Fibroblast of skin of abdomen (primary cell): ENCODE measurements around the gene DRD3.

Source experiments
- DNase-seq: peaks from one replicate; pipeline ENCODE4 v3.0.0-alpha.2; 2013

DRD3 gene

GRCh38 chr3:114119776-114120175 is 59.1 kb downstream of the DRD3 start:
- peak; percentile 23 for DNase-seq

DNA sequence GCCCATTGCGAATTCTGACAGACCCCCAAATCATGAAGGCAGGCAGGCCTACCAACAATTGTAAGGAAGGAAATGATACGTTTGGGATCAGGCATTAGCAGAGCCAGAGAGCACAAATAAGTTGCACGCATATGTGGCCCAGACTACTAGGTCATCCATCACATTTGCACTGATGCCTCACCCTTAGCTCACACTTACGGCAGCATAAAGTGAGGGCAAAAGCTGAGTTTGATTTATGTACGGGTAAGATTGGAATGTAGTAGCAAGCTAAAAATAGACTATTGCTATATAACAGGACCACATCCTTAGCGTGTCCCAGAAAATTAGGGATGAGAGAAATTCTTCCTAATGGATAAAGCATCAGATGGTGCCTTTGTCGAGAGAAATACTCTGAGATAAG is 63.7 kb downstream of the DRD3 start:
- peak; percentile 84 for DNase-seq

DNA sequence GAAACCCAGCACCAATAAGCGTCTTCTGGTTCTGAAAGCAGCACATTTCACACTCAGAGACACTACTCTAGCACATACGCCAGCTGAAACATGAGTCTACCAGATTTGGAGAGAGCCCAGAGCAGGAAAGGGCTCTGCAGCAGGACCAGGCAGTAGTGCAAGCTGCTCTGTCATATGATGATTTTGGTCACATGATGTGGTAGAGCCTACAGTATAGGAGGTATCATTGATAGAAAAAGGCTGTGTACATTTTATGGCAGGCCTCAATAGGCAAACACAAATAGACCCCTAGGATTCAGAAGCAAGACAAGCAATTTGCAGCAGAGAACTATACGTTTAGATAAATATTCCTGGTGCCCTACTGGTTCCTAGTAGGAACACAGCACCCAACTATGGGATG is 64.1 kb downstream of the DRD3 start:
- peak; percentile 20 for DNase-seq

DNA sequence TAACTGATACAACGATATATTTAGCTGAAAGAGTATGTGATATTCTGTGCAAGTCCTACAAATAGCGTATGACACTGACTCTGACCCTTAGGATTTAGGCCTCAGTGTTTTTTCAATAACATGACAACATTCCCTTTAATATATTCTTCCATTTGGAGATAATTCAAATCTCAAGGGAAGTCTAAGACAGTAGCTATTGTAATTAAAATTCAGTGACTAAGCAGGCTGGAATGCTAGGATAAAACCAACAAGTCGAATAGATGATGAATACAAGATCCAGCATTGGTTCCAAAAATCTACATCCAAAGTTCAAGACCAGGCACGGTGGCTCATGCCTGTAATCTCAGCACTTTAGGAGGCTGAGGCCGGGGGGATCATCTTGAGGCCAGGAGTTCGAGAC is 66.2 kb downstream of the DRD3 start:
- DNase-seq, result peak; percentile 70

DNA sequence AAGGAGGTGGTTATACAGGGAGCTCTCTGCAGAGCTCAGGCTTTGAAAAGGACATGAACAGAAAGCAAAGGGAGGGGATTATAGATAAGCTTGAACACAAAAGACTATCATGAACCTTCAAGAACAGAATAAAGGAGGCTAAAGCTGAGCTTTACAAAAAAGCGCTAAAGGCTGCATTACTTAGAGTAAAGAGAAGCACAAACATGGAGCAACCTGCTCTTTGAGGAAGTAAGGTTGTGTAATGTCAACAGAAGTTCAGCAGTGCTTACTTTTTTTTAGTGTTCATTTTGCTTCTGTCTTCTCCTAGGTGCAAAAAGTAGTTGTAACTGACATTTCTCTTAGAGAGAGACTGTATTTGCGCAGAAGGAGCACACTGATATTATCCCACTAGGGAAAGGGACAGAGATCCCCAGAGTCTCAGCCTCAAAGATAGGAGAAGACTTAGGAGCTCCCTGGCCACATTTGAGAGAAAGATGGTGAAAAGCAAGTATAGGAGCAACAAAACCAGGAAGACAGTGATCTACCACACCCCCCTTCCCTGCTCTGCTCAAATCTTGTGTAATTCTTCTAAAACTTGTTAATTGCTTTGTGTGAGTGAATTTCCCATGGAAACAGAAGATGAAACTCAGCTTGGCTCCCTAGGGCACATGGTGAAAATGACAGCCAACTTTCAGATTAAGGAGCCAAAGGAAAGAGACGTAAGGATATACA is 67.6 kb downstream of the DRD3 start:
- no peak for DNase-seq

GRCh38 chr3:114110439-114110838 is 68.4 kb downstream of the DRD3 start:
- DNase-seq, result no peak

- no peak for DNase-seq
Observed at GRCh38 chr3:114108137-114108536, 70.7 kb downstream of the DRD3 start.

GRCh38 chr3:114104414-114104813 is 74.4 kb downstream of the DRD3 start:
- DNase-seq, result no peak

DNA sequence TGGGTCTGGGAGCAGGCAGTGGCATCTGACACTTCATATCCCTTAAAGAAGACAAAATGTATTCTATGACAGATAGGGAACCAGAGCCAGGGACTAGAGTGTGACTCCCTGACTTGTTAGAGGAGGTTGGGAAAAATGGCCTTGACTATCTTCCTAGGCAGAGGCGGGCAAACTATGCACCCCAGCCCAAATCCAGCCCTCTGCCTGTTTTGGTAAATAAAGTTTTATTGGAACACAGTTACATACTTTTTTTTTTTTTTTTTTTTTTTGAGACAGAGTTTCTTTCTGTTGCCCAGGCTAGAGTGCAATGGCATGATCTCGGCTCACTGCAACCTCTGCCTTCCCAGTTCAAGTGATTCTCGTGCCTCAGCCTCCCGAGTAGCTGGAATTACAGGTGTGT is 75.0 kb downstream of the DRD3 start:
- DNase-seq, result no peak

DNA sequence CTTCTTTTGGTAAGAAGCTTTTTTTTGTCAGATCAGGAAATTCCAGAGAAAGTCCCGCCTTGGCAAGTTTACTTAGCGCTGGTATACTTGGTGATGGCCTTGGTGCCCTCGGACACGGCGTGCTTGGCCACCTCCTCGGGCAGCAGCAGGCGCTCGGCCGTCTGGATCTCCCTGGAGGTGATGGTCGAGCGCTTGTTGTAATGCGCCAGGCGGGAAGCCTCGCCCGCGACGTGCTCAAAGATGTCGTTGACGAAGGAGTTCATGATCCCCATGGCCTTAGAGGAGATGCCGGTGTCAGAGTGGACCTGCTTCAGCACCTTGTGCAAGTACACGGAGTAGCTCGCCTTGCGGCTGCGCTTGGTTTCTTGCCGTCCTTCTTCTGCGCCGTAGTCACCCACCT is 75.7 kb downstream of the DRD3 start:
- no peak for DNase-seq

DNA sequence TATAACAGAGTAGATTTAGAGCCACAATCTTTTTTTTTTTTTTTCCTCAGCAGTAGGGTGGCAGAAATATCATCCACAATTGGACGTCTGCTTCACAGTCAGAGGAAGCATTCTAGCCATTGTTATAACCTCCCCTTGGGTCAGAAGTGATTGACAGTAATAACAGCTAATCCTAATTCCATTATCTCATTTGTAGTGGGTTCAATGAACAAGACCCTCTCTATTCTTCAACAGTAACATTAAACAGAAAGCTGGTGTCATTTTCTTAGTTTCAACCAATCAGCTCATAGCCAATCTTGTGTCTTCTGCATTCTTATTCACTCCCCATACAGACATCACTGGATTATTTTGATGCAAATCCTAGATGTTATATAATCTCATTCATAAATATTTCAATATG is 77.8 kb downstream of the DRD3 start:
- DNase-seq, result no peak

DNA sequence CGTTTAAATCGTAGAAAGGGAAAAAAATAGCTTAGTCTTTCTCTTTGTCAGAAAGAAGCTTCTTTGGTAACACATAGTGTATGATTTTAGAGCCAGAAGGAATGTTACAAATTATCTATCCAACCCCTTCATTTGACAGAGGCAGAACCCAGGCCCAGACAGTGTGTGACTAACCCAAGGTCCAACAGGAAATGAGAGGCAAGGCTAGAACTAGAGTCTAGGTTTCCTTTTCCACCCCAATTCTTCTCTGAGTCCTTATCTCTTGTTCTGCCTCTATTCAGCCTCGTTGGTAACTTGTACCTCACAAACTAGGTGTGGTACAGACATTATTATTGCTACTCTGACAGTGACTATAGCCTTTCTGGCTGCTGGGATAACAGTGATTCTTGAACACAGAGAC is 83.1 kb downstream of the DRD3 start:
- no peak for DNase-seq

DNA sequence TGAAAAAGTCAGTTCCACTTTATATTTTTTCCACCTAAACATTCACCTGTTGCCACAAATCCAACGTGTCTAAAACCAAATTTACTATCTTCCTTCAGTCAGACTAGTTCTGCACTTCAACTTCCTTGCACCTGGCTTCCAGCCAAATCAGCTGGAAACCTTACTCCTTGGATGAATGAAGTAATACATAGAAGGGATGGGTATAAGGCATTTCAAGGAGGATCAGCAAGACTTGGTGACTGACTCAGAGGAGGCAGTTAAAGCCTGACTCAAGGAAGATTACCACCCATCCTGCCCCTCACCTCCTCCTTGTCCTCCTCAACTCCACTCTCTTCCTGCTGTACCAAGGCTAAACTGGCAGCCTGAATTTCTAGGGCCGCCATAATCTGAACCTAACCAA is 85.3 kb downstream of the DRD3 start:
- peak; percentile 83 for DNase-seq

- no peak for DNase-seq
Observed at GRCh38 chr3:114093016-114093380, 85.9 kb downstream of the DRD3 start.

GRCh38 chr3:114092151-114093015 is 86.5 kb downstream of the DRD3 start:
- DNase-seq, result no peak

DNA sequence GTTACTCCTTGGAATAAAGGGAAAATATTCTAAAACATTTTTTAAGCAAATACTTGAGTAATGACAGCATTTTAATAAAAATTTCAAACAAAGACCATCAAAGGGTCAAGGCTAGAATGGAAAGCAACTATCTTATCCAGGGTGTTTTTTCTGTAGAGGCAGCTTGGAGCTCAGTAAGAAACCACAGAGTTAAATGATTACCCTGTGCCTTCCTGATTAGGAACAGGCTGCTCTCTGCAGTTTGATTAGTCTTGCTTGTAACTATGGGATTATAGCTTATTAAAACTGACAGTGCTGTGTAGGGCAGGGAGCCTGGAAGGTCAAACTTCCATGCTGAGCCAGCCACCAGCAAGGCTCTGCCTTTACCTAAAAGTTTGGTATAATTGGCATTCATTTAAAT is 89.2 kb downstream of the DRD3 start:
- DNase-seq, result no peak

- DNase-seq, result no peak
Observed at GRCh38 chr3:114086356-114086755, 92.5 kb downstream of the DRD3 start.

GRCh38 chr3:114083112-114083511 is 95.7 kb downstream of the DRD3 start:
- DNase-seq, result no peak

- peak; percentile 68 for DNase-seq
Observed at GRCh38 chr3:114081037-114081436, 97.8 kb downstream of the DRD3 start.

DNA sequence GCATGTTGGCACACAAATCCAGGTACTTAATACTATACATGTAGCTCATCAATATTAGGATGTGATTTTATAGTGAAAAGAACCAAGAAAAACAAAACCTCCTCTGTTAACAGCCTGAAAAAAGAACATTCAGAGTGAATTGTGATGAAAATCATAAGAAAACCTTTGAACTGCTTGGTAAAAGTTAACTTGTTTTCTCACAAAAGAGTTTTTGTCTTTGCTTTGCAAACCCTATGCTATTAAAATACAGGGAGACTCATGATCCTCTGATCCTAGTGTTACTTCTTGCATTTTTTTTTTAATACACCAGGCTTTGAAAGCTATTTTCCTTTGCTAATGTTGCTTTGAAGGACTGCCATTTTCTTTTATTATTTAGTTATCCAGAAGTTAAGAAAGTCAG is 98.7 kb downstream of the DRD3 start:
- DNase-seq, result no peak

DNA sequence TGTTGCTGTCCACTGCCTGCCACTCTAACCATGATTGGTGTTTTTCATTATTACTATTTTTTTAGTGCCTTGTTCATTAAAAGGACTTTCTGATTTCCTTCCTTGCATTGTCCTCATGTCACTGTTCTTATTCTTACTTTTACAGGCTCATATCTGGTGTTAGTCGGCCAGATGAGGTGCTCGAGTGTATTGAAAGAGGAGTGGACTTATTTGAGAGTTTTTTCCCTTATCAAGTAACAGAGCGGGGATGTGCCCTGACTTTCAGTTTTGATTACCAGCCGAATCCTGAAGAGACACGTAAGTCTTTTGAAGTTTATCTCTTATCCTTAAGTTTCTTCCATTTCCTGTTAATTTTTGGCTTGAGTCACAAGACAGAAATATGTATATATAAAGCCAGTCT is 99.1 kb downstream of the DRD3 start:
- no peak for DNase-seq

- DNase-seq, result no peak
Observed at GRCh38 chr3:114078126-114078525, 100.7 kb downstream of the DRD3 start.
